A549 (cell line): ENCODE data around the gene FAM234B. TPM values are rescaled to one million over a fixed set of nuclear protein-coding genes. Genes with fewer than 3 reads are reported as not detected.

Experiments
- ATAC-seq, 2 experiments: fragments of 200-7000 bp in 1 of 2; fragments of >200 bp in 1 of 2; cut with Nextera tagmentation in 1 of 2; cut with Tn5 transposase in 1 of 2; 3 replicates each; pipeline versions ENCODE4 v1.8.0 to v1.9.1; 2018 to 2020; ENCODE audit warnings: mild to moderate bottlenecking in 1 of 2, moderate library complexity in 1 of 2
- CTCF ChIA-PET: fragments of 300-600 bp; sonication (Branson Sonifier 250); formaldehyde crosslinking; extraction: SDS; loops from one replicate; lab custom pipeline; 2021; ENCODE audit warnings: antibody characterized with exemption, inconsistent platforms; lab: Yijun Ruan, JAX
- POLR2A ChIA-PET: fragments of 350-600 bp; formaldehyde crosslinking; extraction: SDS; loops from one replicate; lab custom pipeline; 2021; ENCODE audit warnings: antibody characterized with exemption, inconsistent platforms; lab: Yijun Ruan, JAX
- DNase-seq, 2 experiments: peaks; one replicate each; pipeline versions ENCODE4 v3.0.0 to v3.0.0-alpha.2; 2011 to 2016; ENCODE audit warnings: low read depth in 1 of 2, low spot score in 1 of 2
- FAIRE-seq: peaks from 2 replicates; lab custom pipeline; 2011; peaks lifted over from hg19 to GRCh38; lab: Jason Lieb, UNC
- H3K27ac ChIP-seq, 2 experiments: fragments of >200 bp; sonication (Bioruptor Twin); formaldehyde crosslinking; 3 replicates each; pipeline ENCODE4 v1.5.1; 2016 to 2017
- H3K4me1 ChIP-seq: fragments of >200 bp; sonication (Bioruptor Twin); formaldehyde crosslinking; 3 replicates; pipeline ENCODE4 v1.6.1; 2016
- H3K4me2 ChIP-seq: fragments of >200 bp; sonication (Bioruptor Twin); formaldehyde crosslinking; 3 replicates; pipeline ENCODE4 v1.6.1; 2016
- H3K4me3 ChIP-seq: fragments of >200 bp; sonication (Bioruptor Twin); formaldehyde crosslinking; 3 replicates; pipeline ENCODE4 v1.5.1; 2016
- H3K9me3 ChIP-seq: fragments of >200 bp; sonication (Bioruptor Twin); formaldehyde crosslinking; 3 replicates; pipeline ENCODE4 v1.6.1; 2016
- BHLHE40 ChIP-seq: IDR thresholded peaks from 2 replicates; pipeline ENCODE4 v1.6.1; 2012; ENCODE audit warnings: low read depth, low read length, inconsistent platforms
- CHD4 ChIP-seq: fragments of 200-600 bp; sonication (generic); IDR thresholded peaks from 2 replicates; pipeline ENCODE4 v1.6.1; 2016; ENCODE audit warnings: antibody characterized with exemption, mild to moderate bottlenecking, borderline replicate concordance
- EHF ChIP-seq: fragments of 250-450 bp; sonication (Bioruptor Pico); IDR thresholded peaks from 2 replicates; pipeline ENCODE4 v1.5.0; 2020; ENCODE audit warnings: mild to moderate bottlenecking
- EP300 ChIP-seq, 2 experiments: fragments of >200 bp; sonication (Bioruptor Twin); formaldehyde crosslinking; IDR thresholded peaks; 2 replicates in 1 of 2; 3 replicates in 1 of 2; pipeline ENCODE4 v1.6.1; 2016 to 2017
- GATA3 ChIP-seq: IDR thresholded peaks from 2 replicates; pipeline ENCODE4 v1.6.1; 2012; ENCODE audit warnings: borderline replicate concordance
- HEYL ChIP-seq: fragments of 250-450 bp; sonication (Bioruptor Pico); IDR thresholded peaks from 2 replicates; pipeline ENCODE4 v1.8.0; 2021; ENCODE audit warnings: mild to moderate bottlenecking, moderate library complexity
- HOXB13 ChIP-seq: fragments of 250-450 bp; sonication (Bioruptor Pico); IDR thresholded peaks from 2 replicates; pipeline ENCODE4 v1.5.0; 2020; ENCODE audit warnings: low read depth, mild to moderate bottlenecking, moderate library complexity
- HOXB5 ChIP-seq: fragments of 250-450 bp; sonication (Bioruptor Pico); IDR thresholded peaks from 2 replicates; pipeline ENCODE4 v1.5.0; 2020; ENCODE audit warnings: mild to moderate bottlenecking, moderate library complexity
- JUNB ChIP-seq: fragments of >200 bp; sonication (Bioruptor Twin); formaldehyde crosslinking; IDR thresholded peaks from 2 replicates; pipeline ENCODE4 v1.6.1; 2016
- KDM1A ChIP-seq: fragments of 200-600 bp; sonication (generic); IDR thresholded peaks from 2 replicates; pipeline ENCODE4 v1.6.1; 2016; ENCODE audit warnings: low read depth, mild to moderate bottlenecking
- KDM5A ChIP-seq: fragments of 200-600 bp; sonication (generic); IDR thresholded peaks from 2 replicates; pipeline ENCODE4 v1.6.1; 2016; ENCODE audit warnings: antibody characterized with exemption, mild to moderate bottlenecking
- MAFK ChIP-seq: fragments of 450-650 bp; IDR thresholded peaks from 2 replicates; pipeline ENCODE4 v1.6.1; 2014; ENCODE audit not compliant: partially characterized antibody
- NFE2L2 ChIP-seq: fragments of 150-350 bp; conservative IDR thresholded peaks from 2 replicates; pipeline ENCODE4 v1.6.1; 2014; ENCODE audit warnings: low read length
- NPAS2 ChIP-seq: fragments of 250-450 bp; sonication (Bioruptor Pico); IDR thresholded peaks from 2 replicates; pipeline ENCODE4 v1.8.0; 2022; ENCODE audit warnings: mild to moderate bottlenecking, moderate library complexity, borderline replicate concordance
- RNF2 ChIP-seq: fragments of 200-600 bp; sonication (generic); IDR thresholded peaks from 2 replicates; pipeline ENCODE4 v1.6.1; 2016; ENCODE audit warnings: low read depth, mild to moderate bottlenecking, antibody characterized with exemption, moderate library complexity, borderline replicate concordance
- SREBF2 ChIP-seq: fragments of 450-650 bp; IDR thresholded peaks from 2 replicates; pipeline ENCODE4 v1.6.1; 2014; ENCODE audit warnings: mild to moderate bottlenecking, moderate library complexity
- TFCP2L1 ChIP-seq: fragments of 250-450 bp; sonication (Bioruptor Pico); IDR thresholded peaks from 2 replicates; pipeline ENCODE4 v1.5.0; 2021; ENCODE audit warnings: mild to moderate bottlenecking
- TP53 ChIP-seq: fragments of 250-450 bp; sonication (Bioruptor Pico); IDR thresholded peaks from 2 replicates; pipeline ENCODE4 v1.5.0; 2021; ENCODE audit warnings: mild to moderate bottlenecking, moderate library complexity
- ZFP36 ChIP-seq: fragments of 450-650 bp; IDR thresholded peaks from 2 replicates; pipeline ENCODE4 v1.6.1; 2014; ENCODE audit warnings: borderline replicate concordance; ENCODE audit not compliant: partially characterized antibody
- ZSCAN20 ChIP-seq: fragments of 250-450 bp; sonication (Bioruptor Pico); IDR thresholded peaks from 2 replicates; pipeline ENCODE4 v1.8.0; 2022; ENCODE audit warnings: mild to moderate bottlenecking, moderate library complexity
- WGBS: methylation state at CpG from one replicate; pipeline ENCODE4 v1.1.6; 2017; ENCODE audit errors: missing lambda C conversion rate; 5-methylcytosine and 5-hydroxymethylcytosine counted together
- polyA plus RNA-seq, 4 experiments: library from polyadenylated mRNA; depleted of rRNA in 3 of 4; stranded (reverse); fragments of >200 nt; fragmentation: RNase III in 1 of 4; extraction: RNeasy Plus Mini Kit Qiagen cat#74134 plus additional on column Dnase treatment in 1 of 4; gene quantifications; 2 replicates in 3 of 4; 3 replicates in 1 of 4; pipeline ENCODE4 v1.2.3, GENCODE V29; 2011 to 2017
- TF ChIP-seq, protein P1 (sequence below): fragments of 250-450 bp; sonication (Bioruptor Pico); IDR thresholded peaks from 2 replicates; pipeline ENCODE4 v1.5.0; 2021; ENCODE audit warnings: mild to moderate bottlenecking, moderate library complexity, borderline replicate concordance
- TF ChIP-seq, protein P2 (sequence below): IDR thresholded peaks from 2 replicates; pipeline ENCODE4 v1.6.1; 2012; ENCODE audit warnings: low read depth, borderline replicate concordance

FAM234B gene
- polyA plus RNA-seq, 2 of the 4 experiments (the other 2 are of a cell fraction): 2.6 to 7.5 TPM

DNA sequence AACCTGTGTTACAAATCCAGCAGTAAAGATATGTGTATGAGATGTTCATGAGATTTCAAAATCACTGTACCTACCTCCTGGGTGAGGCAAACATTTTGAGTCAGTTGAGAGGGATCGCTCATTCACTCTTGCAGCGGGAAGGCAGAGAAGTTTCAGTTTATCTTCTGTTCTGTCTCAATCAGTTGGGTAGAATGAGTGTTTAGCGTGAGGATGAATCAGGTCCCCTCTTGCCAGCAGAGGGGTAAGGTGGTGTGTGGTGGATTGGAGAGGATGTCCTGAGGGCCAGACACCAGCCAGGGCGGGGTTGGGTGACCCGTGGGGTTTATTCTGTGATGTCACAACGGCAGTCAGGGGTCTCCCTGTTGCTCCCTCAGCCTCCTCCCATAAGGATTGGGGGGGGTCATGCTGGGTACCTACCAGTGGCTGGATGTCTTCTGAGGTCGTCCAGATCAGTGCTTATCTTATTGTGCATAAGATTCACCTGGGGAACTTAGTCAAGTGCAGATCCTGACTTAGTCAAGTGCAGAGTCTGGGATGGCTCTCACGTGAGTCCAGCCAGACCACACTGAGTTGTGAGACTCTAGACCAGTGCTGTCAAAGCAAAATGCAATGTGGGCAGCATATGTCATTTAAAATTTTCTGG, 59.3 kb downstream of the FAM234B start, which contains the start of gene GSG1:
Gene GSG1, minus strand, starts transcription at position 277 of the 643 bp plus-strand sequence. Its CDS starts 155 bp downstream, at position 122.
- FAIRE-seq: no peak
- Histone ChIP-seq H3K27ac (peak within 1 kb of the TSS; percentile 95), H3K9me3 (peaks cover 4% of the 10 kb centered on the region; the same call in 2 of the 3 replicates), H3K4me2 (peak within 1 kb of the TSS; percentile 97), H3K4me3 (no peak within 1 kb of the TSS), H3K4me1 (peaks cover 46% of the 10 kb centered on the region)
- DNase-seq: no peak
- TF ChIP-seq BHLHE40: no peak
- no peak for ATAC-seq
- ChIA-PET POLR2A (no interaction called here), CTCF (interaction anchor here (1.1 to 8.5 kb wide), 5 partner anchors 14 to 187 kb away, joined by 4 to 189 read pairs (median 5); partner anchors contain the start of gene EMP1)
- WGBS: 79% methylated on average over 8 of the region's 8 CpGs

DNA sequence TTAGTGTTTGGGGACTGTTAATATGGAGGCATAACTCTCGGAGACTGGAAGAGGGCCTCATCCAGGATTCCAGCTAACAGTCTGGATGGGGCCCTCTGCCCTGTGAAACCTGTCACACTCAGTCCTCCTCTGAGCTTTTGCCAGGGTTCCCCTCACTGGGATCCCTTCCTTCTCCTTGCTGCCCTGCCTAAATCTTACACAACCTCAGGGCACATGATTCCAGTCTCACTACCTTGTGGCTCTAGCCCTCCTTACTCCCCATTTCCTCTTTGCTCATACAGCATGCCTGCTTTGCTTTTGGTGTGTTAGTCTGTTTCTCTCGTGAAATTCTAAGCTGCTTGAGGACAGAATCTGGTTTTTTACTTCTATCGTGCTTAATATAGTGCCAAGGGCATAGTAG, 60.2 kb downstream of the FAM234B start:
- Histone ChIP-seq H3K9me3 (peaks cover 6% of the 10 kb centered on the region), H3K4me2 (no peak overlapping the region), H3K27ac (peak overlapping the region; percentile 9 to 95; a peak in 2 of 6 replicates), H3K4me3 (no peak overlapping the region), H3K4me1 (peaks cover 37% of the 10 kb centered on the region)
- ChIA-PET POLR2A (interaction anchor here (0.8 kb wide), 1 partner anchor 92 kb away, joined by 3 read pairs; the partner anchor contains the start of gene EMP1), CTCF (interaction anchor here (1.6 to 8.5 kb wide), 2 partner anchors 92 to 106 kb away, joined by 6 to 189 read pairs; partner anchors contain the start of gene EMP1)
- DNase-seq: no peak
- FAIRE-seq: no peak
- 88% methylated on average over 3 of the region's 3 CpGs for WGBS
- no peak for ATAC-seq
- no peak for TF ChIP-seq EHF

DNA sequence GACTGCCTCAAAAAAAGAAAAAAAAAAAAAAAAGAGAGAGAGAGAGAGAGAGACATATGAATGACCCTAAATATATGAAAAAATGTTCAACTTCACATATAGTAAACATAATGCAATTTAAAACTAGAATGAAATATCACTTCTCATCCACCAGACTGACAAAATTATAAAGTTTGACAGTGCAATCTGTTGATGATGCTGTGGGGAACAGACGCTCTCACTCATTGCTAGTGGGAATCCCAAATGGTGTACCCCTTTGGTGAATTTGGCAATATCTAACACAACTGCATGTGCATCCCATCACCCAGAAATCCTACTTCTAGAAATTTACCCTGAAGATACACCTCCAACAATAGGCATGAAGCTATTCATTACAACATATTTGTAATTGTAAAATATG, 61.6 kb downstream of the FAM234B start:
- H3K9me3 ChIP-seq: peaks cover 6% of the 10 kb centered on the region
- ATAC-seq (no peak), FAIRE-seq (no peak), DNase-seq (no peak)
- 97% methylated on average over 1 of the region's 1 CpG for WGBS
- peaks cover 23% of the 10 kb centered on the region for H3K4me1 ChIP-seq
- ChIA-PET POLR2A (no interaction called here), CTCF (interaction anchor here (0.6 to 8.5 kb wide), 5 partner anchors 91 to 1441 kb away, joined by 3 to 189 read pairs (median 5); partner anchors contain the start of gene EMP1)
- no peak overlapping the region for H3K4me2 ChIP-seq
- TF ChIP-seq HOXB5 (no peak), ZSCAN20 (CRISPR knock-in tag) (no peak), MAFK (no peak), KDM5A (no peak), NFE2L2 (no peak), KDM1A (no peak), ZFP36 (no peak), HOXB13 (CRISPR knock-in tag) (no peak), RNF2 (no peak), NPAS2 (CRISPR knock-in tag) (no peak), TFCP2L1 (no peak), EP300 (IDR thresholded peaks at IDR 0.05) (no peak), JUNB (no peak), GATA3 (no peak), HEYL (CRISPR knock-in tag) (no peak), TP53 (CRISPR knock-in tag) (no peak), SREBF2 (no peak), CHD4 (no peak)
- TF ChIP-seq, protein P1, sequence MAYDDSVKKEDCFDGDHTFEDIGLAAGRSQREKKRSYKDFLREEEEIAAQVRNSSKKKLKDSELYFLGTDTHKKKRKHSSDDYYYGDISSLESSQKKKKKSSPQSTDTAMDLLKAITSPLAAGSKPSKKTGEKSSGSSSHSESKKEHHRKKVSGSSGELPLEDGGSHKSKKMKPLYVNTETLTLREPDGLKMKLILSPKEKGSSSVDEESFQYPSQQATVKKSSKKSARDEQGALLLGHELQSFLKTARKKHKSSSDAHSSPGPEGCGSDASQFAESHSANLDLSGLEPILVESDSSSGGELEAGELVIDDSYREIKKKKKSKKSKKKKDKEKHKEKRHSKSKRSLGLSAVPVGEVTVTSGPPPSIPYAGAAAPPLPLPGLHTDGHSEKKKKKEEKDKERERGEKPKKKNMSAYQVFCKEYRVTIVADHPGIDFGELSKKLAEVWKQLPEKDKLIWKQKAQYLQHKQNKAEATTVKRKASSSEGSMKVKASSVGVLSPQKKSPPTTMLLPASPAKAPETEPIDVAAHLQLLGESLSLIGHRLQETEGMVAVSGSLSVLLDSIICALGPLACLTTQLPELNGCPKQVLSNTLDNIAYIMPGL (CRISPR knock-in tag): no peak
- TF ChIP-seq, protein P2, sequence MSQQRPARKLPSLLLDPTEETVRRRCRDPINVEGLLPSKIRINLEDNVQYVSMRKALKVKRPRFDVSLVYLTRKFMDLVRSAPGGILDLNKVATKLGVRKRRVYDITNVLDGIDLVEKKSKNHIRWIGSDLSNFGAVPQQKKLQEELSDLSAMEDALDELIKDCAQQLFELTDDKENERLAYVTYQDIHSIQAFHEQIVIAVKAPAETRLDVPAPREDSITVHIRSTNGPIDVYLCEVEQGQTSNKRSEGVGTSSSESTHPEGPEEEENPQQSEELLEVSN: no peak
- no peak overlapping the region; a peak in 1 of 6 replicates for H3K27ac ChIP-seq
- H3K4me3 ChIP-seq: no peak overlapping the region
